Activated CD4-positive, alpha-beta T cell treated with anti-CD3 and anti-CD28 coated beads for 36 hours (primary cell): ENCODE measurements around the gene PRKAG2. TPM values are rescaled to one million over a fixed set of nuclear protein-coding genes. Genes with fewer than 3 reads are reported as not detected.

Source experiments
- ATAC-seq: fragments of 200-7000 bp; cut with Tn5 transposase; one replicate; pipeline ENCODE4 v1.10.0; 2021; ENCODE audit warnings: mild to moderate bottlenecking, moderate library complexity
- CTCF ChIA-PET: fragments of 350-600 bp; sonication (Branson Sonifier 250); formaldehyde crosslinking; loops from one replicate; lab custom pipeline; 2021; ENCODE audit warnings: antibody characterized with exemption; lab: Charles Lee
- POLR2A ChIA-PET: fragments of 350-600 bp; sonication (Branson Sonifier 250); formaldehyde crosslinking; loops from one replicate; lab custom pipeline; 2021; ENCODE audit warnings: antibody characterized with exemption, inconsistent platforms; lab: Charles Lee
- DNase-seq: peaks from one replicate; pipeline ENCODE4 v3.0.0-alpha.2; 2020
- H3K27ac Mint-ChIP-seq: one replicate; pipeline ENCODE4 v1.8.0; 2021; ENCODE audit warnings: mixed read lengths
- H3K27me3 Mint-ChIP-seq: one replicate; pipeline ENCODE4 v1.8.0; 2021; ENCODE audit warnings: mixed read lengths
- H3K36me3 Mint-ChIP-seq: one replicate; pipeline ENCODE4 v1.8.0; 2021; ENCODE audit warnings: low read depth, mixed read lengths
- H3K4me1 Mint-ChIP-seq: one replicate; pipeline ENCODE4 v1.8.0; 2021; ENCODE audit warnings: mixed read lengths
- H3K4me3 Mint-ChIP-seq: one replicate; pipeline ENCODE4 v1.8.0; 2021; ENCODE audit warnings: mild to moderate bottlenecking, moderate library complexity, mixed read lengths
- H3K9me3 Mint-ChIP-seq: one replicate; pipeline ENCODE4 v1.8.0; 2021; ENCODE audit warnings: low read depth, mixed read lengths
- intact Hi-C, 2 experiments: fragments of 100-400 bp; cut with DNase I in 1 of 2; cut with micrococcal nuclease in 1 of 2; formaldehyde crosslinking; loops; one replicate each; pipeline versions ENCODE4 v1.14.2 to v1.15.1; 2022 to 2024; cut with DNase I, micrococcal nuclease
- total RNA-seq, 2 experiments: library from RNA; stranded (reverse); gene quantifications; one replicate each; pipeline ENCODE4 v1.2.3, GENCODE V29; 2021

PRKAG2 gene
- total RNA-seq, 2 experiments from 2014 or later = 19.6 to 21.5 TPM

DNA sequence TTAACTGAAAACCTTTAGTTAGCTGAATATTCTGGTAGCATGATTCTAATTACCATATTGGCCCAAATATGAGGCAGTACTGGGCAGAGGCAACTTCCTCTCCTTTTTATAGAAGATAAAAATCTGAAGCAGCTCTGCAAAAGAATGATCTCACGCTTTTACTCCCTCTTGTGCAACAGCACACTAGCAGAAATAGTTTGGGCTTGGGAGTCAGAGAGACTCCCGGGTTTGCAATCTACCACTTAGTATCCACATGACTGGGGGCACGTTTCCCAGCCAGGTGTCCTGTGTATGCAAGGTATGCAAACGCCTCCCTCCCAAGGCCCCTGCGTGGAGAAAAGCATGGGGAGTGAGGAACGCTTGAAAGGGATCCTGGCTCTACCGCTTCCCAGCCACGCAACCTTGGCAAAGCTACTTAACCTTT is 310.0 kb downstream of the PRKAG2 start:
- H3K4me3 Mint-ChIP-seq = no peak overlapping the region
- H3K9me3 Mint-ChIP-seq = no peaks in the 10 kb centered on the region
- no peaks in the 10 kb centered on the region for H3K4me1 Mint-ChIP-seq
- ATAC-seq = no peak
- H3K27me3 Mint-ChIP-seq = no peaks in the 10 kb centered on the region
- DNase-seq = no peak
- ChIA-PET CTCF (interaction anchor here (0.6 to 1.0 kb wide), 2 partner anchors 28 to 1283 kb away, joined by 3 read pairs; no protein-coding TSS in a partner anchor), POLR2A (no interaction called here)
- intact Hi-C loops = no loop called here
- peaks cover 6% of the 10 kb centered on the region for H3K36me3 Mint-ChIP-seq
- H3K27ac Mint-ChIP-seq = no peak overlapping the region

DNA sequence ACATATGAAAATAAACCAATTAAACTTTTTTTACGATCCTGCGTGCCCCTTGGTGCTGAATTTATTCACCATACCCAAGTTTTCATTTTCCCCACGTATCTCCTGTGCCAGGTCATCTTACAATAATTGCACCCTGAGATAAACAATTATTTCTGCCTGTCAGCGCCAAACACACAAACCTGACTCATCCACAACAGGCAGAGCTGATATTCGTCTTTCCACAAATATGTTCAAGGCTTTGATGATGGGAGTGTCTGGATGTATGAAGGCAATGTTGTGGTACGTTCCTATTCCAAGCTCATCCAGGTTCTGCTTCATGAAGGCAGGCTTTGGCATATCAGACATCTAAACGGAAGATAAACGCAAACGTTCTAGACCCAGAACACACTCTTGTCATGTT is 311.4 kb downstream of the PRKAG2 start:
- no peak overlapping the region for H3K27ac Mint-ChIP-seq
- ChIA-PET CTCF (interaction anchor here (0.6 to 0.7 kb wide), 2 partner anchors 195 to 204 kb away, joined by 3 read pairs; no protein-coding TSS in a partner anchor), POLR2A (no interaction called here)
- ATAC-seq (no peak), DNase-seq (no peak)
- no peaks in the 10 kb centered on the region for H3K27me3 Mint-ChIP-seq
- intact Hi-C loops = no loop called here
- no peaks in the 10 kb centered on the region for H3K9me3 Mint-ChIP-seq
- H3K4me3 Mint-ChIP-seq = no peak overlapping the region
- H3K4me1 Mint-ChIP-seq = peaks cover 4% of the 10 kb centered on the region
- peaks cover 10% of the 10 kb centered on the region for H3K36me3 Mint-ChIP-seq

DNA sequence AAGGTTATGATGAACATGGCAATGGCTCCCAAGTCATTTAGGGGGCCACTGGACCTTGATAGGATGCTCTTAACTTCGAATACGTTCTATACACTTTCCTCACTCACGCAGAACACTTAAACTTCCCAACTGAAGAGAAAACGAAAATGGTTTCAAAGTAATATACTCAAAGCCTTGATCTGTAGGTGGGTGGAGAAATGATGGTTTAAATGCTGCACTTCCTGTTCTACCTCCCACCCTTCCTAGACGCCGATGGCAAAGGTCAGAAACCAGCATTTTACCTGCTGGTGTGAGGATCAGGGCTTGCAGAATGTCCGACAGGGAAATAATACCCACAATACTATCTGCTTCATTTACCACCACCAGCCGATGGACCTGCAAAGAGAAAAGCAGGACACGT is 316.7 kb downstream of the PRKAG2 start:
- H3K36me3 Mint-ChIP-seq = peaks cover 33% of the 10 kb centered on the region
- H3K4me1 Mint-ChIP-seq = peaks cover 17% of the 10 kb centered on the region
- DNase-seq = no peak
- peak overlapping the region; percentile 75 for H3K27ac Mint-ChIP-seq
- H3K9me3 Mint-ChIP-seq = no peaks in the 10 kb centered on the region
- intact Hi-C loops = no loop called here
- CTCF ChIA-PET = no interaction called here
- POLR2A ChIA-PET = no interaction called here
- H3K27me3 Mint-ChIP-seq = no peaks in the 10 kb centered on the region
- peak; percentile 82 for ATAC-seq
- no peak overlapping the region for H3K4me3 Mint-ChIP-seq

DNA sequence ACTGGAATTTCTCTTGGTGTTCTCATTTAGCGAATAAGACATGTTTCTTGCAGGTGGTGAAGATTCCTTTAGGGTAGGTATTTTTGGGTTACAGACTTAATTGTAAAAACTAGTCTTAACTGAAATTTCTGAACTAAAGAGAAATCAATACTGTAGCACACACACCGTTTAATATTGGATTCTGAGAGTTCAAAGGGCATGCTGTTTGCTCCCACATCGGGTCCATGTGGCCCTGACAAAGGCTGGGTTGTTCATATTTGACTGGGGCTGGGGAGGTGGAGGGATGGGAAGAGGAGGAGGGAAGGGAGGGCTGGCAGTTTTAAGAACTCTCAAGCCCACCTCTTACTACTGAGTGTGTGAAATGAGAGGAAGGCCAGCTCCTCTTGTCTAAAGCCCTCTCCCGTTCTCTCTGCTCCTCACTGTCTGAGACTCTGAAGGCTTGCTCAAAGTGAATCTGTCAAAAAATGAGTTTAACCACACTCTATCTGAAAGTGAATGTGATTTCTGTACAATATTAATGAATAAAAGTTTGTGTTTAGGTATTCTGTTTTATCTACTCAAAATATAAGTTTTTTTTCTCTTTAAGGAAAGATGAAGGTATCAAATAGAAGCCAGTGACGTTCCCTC is 317.2 kb downstream of the PRKAG2 start:
- Mint-ChIP-seq H3K4me1 (peaks cover 17% of the 10 kb centered on the region), H3K9me3 (no peaks in the 10 kb centered on the region), H3K36me3 (peaks cover 33% of the 10 kb centered on the region), H3K27ac (peak overlapping the region; percentile 75), H3K4me3 (no peak overlapping the region), H3K27me3 (no peaks in the 10 kb centered on the region)
- POLR2A ChIA-PET = no interaction called here
- no peak for DNase-seq
- intact Hi-C loops = no loop called here
- peak; percentile 61 for ATAC-seq
- CTCF ChIA-PET = no interaction called here

DNA sequence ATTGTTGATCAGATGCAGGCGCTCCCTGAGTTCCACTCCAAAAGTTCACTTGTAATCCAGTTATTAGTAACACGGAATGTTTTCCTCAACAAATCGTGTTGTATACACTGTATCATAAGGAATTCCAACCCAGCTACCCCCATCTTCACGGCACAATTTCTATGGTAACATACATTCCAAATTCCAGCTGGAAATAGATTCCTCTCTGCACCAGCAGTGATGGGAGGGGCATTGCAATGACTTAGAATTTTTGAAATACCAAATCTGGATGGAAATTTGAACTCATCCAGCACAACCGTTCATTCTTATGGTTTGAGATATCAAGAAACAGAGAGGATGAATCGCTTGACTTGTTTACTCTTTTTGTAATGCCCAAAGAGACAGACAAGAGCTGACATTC is 318.3 kb downstream of the PRKAG2 start:
- Mint-ChIP-seq H3K27ac (no peak overlapping the region), H3K36me3 (peaks cover 32% of the 10 kb centered on the region), H3K27me3 (no peaks in the 10 kb centered on the region), H3K4me3 (no peak overlapping the region), H3K4me1 (peaks cover 17% of the 10 kb centered on the region), H3K9me3 (no peaks in the 10 kb centered on the region)
- intact Hi-C loops = no loop called here
- ATAC-seq (no peak), DNase-seq (no peak)
- ChIA-PET POLR2A (no interaction called here), CTCF (no interaction called here)

DNA sequence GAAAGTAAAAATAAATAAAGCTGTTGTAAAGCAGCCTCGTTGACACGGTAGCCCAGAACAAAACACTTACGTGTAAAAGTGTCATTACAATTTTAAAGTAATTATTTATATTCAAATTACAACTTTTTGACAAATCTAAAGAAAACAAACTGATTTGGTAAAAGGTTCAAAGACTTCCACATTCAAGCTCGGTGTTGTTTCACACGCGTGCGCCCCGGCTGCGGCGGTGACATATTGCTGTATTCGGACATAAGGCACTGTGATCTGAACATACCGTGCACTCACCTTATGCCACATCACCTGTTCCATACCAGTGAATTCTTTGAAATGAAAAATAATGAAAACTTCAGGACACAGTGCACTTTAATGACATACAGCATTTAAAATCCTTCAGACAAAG is 320.3 kb downstream of the PRKAG2 start:
- no peak for DNase-seq
- Mint-ChIP-seq H3K36me3 (peaks cover 27% of the 10 kb centered on the region), H3K4me1 (peaks cover 17% of the 10 kb centered on the region), H3K27ac (no peak overlapping the region), H3K4me3 (no peak overlapping the region), H3K9me3 (no peaks in the 10 kb centered on the region), H3K27me3 (no peaks in the 10 kb centered on the region)
- POLR2A ChIA-PET = interaction anchor here (0.8 to 0.9 kb wide), 2 partner anchors 39 to 234 kb away, joined by 3 read pairs; no protein-coding TSS in a partner anchor
- intact Hi-C loops = no loop called here
- CTCF ChIA-PET = interaction anchor here (0.7 to 1.5 kb wide), 4 partner anchors 16 to 245 kb away, joined by 3 to 4 read pairs (median 4); no protein-coding TSS in a partner anchor
- no peak for ATAC-seq

DNA sequence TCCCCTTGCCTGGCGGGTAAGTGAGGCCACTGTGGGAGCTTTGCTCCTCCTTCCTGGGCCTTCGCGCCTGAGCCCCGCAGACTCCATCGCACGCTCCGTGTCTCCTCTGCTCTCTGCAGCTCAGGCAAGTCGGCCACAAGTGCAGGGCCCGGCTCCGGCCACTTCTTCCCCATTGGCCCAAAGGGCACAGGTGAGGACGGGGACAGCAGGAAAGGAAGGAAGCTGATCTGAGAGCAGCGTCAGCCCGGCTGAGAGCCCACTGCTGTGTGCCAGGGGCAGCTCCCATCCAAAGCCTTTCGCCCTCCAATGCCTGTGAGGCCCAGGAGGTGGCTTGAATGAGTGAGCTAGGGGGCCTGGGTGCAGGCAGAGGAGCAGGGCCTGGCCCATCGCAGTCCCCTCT is 323.6 kb downstream of the PRKAG2 start:
- H3K36me3 Mint-ChIP-seq = peaks cover 10% of the 10 kb centered on the region
- no peak overlapping the region for H3K27ac Mint-ChIP-seq
- intact Hi-C loops = no loop called here
- ATAC-seq (no peak), DNase-seq (no peak)
- ChIA-PET POLR2A (no interaction called here), CTCF (interaction anchor here (0.7 to 1.0 kb wide), 3 partner anchors 70 to 207 kb away, joined by 3 read pairs; no protein-coding TSS in a partner anchor)
- peaks cover 2% of the 10 kb centered on the region for H3K4me1 Mint-ChIP-seq
- H3K9me3 Mint-ChIP-seq = no peaks in the 10 kb centered on the region
- no peaks in the 10 kb centered on the region for H3K27me3 Mint-ChIP-seq
- H3K4me3 Mint-ChIP-seq = no peak overlapping the region

DNA sequence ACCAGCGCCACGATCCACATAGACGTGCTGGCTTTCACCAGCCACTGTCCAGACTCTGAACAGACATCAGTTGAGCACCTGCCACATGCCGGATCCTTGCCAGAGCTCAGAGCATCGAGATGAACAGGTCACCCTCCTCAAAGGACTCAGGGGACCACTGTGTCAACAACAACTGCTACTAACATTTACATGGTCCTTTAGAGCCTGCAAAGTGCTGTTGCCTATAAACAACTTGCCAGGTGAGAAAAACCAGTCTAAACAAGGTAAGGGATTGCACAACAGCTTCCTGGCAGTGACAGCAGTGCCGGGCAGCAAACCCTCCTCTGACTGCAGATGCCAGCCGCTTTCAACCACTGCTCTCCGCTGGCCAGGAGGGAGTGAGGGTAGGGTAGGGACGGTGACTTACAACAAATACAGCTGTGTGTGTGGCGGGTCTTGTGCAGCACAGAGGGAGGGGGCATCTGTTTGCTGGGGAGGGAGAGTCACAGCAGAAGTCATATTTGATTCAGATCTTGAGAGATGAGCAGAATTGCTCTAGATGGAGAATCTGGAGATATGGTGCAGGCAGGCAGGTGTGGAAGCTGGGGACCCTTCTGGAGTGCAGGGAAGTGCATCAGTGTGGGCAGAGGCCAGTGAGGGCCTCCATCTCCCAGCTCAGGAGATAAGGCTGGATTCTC is 324.4 kb downstream of the PRKAG2 start:
- CTCF ChIA-PET = interaction anchor here (0.7 to 1.0 kb wide), 2 partner anchors 71 to 103 kb away, joined by 3 read pairs; no protein-coding TSS in a partner anchor
- Mint-ChIP-seq H3K4me1 (peaks cover 2% of the 10 kb centered on the region), H3K27me3 (peaks cover 2% of the 10 kb centered on the region), H3K9me3 (no peaks in the 10 kb centered on the region), H3K36me3 (peaks cover 10% of the 10 kb centered on the region), H3K27ac (no peak overlapping the region), H3K4me3 (no peak overlapping the region)
- POLR2A ChIA-PET = no interaction called here
- ATAC-seq (no peak), DNase-seq (no peak)
- intact Hi-C loops = no loop called here

DNA sequence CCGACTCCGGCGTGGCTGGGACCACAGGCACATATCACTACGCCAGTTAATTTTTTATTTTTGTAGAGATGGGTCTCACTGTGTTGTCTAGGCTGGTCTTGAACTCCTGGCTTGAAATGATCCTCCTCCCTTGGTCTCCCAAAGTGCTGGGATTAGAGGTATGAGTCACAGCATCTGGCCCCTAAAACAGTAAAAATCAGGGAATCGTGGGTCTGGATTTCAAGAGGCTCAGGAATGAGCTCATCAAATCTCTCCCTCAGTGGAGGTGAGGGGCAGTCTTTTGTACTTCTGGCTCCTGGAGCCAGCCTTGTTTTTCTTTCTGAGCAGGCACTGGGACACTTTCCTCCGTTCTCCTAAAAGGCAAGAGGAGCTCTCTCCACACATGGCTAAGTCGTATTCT is 325.1 kb downstream of the PRKAG2 start:
- Mint-ChIP-seq H3K27ac (no peak overlapping the region), H3K4me1 (peaks cover 2% of the 10 kb centered on the region), H3K27me3 (peaks cover 5% of the 10 kb centered on the region), H3K36me3 (peaks cover 6% of the 10 kb centered on the region), H3K9me3 (no peaks in the 10 kb centered on the region), H3K4me3 (no peak overlapping the region)
- CTCF ChIA-PET = no interaction called here
- ATAC-seq = no peak
- DNase-seq = no peak
- intact Hi-C loops = no loop called here
- POLR2A ChIA-PET = no interaction called here

DNA sequence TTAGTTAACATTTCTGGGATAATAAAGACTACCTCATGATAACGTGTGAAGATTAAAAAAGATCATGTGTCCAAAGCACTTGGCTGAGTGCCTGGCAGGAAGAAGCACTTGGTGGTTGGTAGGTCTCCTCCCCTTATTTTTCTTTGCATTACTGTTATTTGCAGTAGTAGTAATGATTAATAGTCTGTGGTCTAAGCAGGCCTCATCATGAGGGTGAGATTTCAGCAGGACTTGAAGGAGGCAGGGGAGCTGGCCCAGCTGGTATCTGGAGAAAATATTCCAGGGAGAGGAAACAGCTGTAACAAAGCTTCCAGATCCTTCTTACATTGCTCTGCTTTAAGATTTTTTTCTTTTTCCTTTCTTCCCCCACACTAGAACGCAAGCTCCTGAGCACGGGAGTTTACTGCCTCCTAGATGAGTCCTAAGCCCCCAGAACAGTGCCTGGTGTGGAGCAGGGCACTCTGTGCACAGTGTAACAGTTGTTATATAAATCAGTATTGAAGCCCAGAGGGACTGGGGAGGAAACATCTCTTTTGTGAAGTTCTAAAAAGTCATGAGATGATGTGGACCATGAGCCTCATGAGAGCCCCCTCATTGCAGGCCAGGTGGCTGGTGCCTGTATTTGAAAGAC is 326.1 kb downstream of the PRKAG2 start:
- H3K4me3 Mint-ChIP-seq = no peak overlapping the region
- ChIA-PET CTCF (interaction anchor here (0.6 to 0.9 kb wide), 2 partner anchors 10 to 24 kb away, joined by 3 read pairs; no protein-coding TSS in a partner anchor), POLR2A (no interaction called here)
- ATAC-seq = no peak
- no peaks in the 10 kb centered on the region for H3K9me3 Mint-ChIP-seq
- peaks cover 13% of the 10 kb centered on the region for H3K27me3 Mint-ChIP-seq
- intact Hi-C loops = no loop called here
- DNase-seq = no peak
- no peaks in the 10 kb centered on the region for H3K36me3 Mint-ChIP-seq
- H3K4me1 Mint-ChIP-seq = peaks cover 2% of the 10 kb centered on the region
- no peak overlapping the region for H3K27ac Mint-ChIP-seq

DNA sequence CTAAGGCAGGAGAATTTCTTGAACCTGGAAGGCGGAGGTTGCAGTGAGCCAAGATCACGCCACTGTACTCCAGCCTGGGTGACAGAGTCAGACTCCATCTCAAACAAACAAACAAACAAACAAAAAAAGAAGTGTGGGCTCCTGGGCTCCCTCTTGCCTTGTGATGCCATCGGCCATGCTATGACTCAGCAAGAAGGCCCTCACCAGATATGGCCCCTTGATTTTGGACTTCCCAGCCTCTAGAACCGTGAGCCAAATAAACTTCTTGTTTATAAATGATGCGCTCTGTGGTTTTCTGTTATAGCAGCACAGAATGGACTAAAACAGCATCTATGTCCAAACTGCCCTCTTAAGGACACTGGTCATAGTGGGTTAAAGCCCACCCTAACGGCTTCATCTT is 327.3 kb downstream of the PRKAG2 start:
- Mint-ChIP-seq H3K4me1 (peaks cover 2% of the 10 kb centered on the region), H3K27me3 (peaks cover 15% of the 10 kb centered on the region), H3K36me3 (no peaks in the 10 kb centered on the region), H3K27ac (no peak overlapping the region), H3K4me3 (no peak overlapping the region), H3K9me3 (no peaks in the 10 kb centered on the region)
- intact Hi-C loops = no loop called here
- ATAC-seq (no peak), DNase-seq (no peak)
- ChIA-PET CTCF (interaction anchor here (0.9 kb wide), 1 partner anchor 23 kb away, joined by 3 read pairs; no protein-coding TSS in a partner anchor), POLR2A (no interaction called here)
